Suprapubic skin (tissue), 3 donors: Measurements from ENCODE around the gene B3GALNT1.

Experiments used
- POLR2A ChIP-seq, 2 donors: fragments of 450-650 bp; IDR thresholded peaks; one replicate each; pipeline ENCODE4 v1.6.1; 2017; ENCODE audit warnings: antibody characterized with exemption in 2 of 2, mild to moderate bottlenecking in 2 of 2, moderate library complexity in 2 of 2
- TF ChIP-seq, protein P1 (sequence below), 2 donors: fragments of 200-600 bp in 1 of 2; fragments of 450-650 bp in 1 of 2; sonication (generic) in 1 of 2; IDR thresholded peaks; one replicate each; pipeline ENCODE4 v1.5.1; 2016 to 2019; ENCODE audit warnings: antibody characterized with exemption in 2 of 2, mild to moderate bottlenecking in 1 of 2, moderate library complexity in 1 of 2

DNA sequence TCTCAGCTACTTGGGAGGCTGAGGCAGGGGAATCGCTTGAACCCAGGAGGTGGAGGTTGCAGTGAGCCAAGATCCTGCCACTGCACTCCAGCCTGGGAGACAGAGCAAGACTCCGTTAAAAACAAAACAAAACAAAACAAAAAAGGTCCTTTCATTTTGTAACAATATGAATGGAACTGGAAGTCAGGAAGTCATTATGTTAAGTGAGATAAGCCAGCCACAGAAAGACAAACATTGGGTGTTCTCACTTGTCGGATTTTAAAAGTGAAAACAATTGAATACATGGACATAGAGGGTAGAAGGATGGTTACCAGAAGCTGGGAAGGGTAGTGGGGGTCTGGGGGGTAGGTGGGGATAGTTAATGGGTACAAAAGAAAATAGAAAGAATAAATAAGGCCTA lies 12.5 kb upstream of the B3GALNT1 start:
- TF ChIP-seq, protein P1, sequence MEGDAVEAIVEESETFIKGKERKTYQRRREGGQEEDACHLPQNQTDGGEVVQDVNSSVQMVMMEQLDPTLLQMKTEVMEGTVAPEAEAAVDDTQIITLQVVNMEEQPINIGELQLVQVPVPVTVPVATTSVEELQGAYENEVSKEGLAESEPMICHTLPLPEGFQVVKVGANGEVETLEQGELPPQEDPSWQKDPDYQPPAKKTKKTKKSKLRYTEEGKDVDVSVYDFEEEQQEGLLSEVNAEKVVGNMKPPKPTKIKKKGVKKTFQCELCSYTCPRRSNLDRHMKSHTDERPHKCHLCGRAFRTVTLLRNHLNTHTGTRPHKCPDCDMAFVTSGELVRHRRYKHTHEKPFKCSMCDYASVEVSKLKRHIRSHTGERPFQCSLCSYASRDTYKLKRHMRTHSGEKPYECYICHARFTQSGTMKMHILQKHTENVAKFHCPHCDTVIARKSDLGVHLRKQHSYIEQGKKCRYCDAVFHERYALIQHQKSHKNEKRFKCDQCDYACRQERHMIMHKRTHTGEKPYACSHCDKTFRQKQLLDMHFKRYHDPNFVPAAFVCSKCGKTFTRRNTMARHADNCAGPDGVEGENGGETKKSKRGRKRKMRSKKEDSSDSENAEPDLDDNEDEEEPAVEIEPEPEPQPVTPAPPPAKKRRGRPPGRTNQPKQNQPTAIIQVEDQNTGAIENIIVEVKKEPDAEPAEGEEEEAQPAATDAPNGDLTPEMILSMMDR (IDR thresholded peaks at IDR 0.05) = no peak
- TF ChIP-seq POLR2A (IDR thresholded peaks at IDR 0.05) = no peak
